DND-41 (cell line): ENCODE results near the gene OSBPL1A.

Source experiments
- ATAC-seq: fragments of 200-7000 bp; cut with Tn5 transposase; 3 replicates; pipeline ENCODE4 v1.9.1; 2021; ENCODE audit warnings: low read depth; ENCODE audit not compliant: insufficient read depth
- DNase-seq: peaks from one replicate; pipeline ENCODE4 v3.0.0-alpha.2; 2020
- H2AFZ ChIP-seq: 2 replicates; pipeline ENCODE4 v1.6.0; 2012; ENCODE audit warnings: low read depth, low read length
- H3K27ac ChIP-seq: 2 replicates; pipeline ENCODE4 v1.5.1; 2012; ENCODE audit warnings: low read length, inconsistent platforms
- H3K27me3 ChIP-seq: fragments of 200-600 bp; sonication (generic); 2 replicates; pipeline ENCODE4 v1.6.0; 2012; ENCODE audit warnings: low read length, mild to moderate bottlenecking, inconsistent platforms; ENCODE audit not compliant: insufficient read depth, poor library complexity
- H3K36me3 ChIP-seq: 2 replicates; pipeline ENCODE4 v1.5.1; 2012; ENCODE audit warnings: low read length, inconsistent platforms; ENCODE audit not compliant: insufficient read depth
- H3K4me1 ChIP-seq: 2 replicates; pipeline ENCODE4 v1.5.1; 2012; ENCODE audit warnings: mild to moderate bottlenecking, low read length; ENCODE audit not compliant: insufficient read depth
- H3K4me2 ChIP-seq: 2 replicates; pipeline ENCODE4 v1.6.0; 2012; ENCODE audit warnings: mild to moderate bottlenecking, moderate library complexity, low read length, inconsistent platforms; ENCODE audit not compliant: insufficient read depth
- H3K4me3 ChIP-seq, 2 experiments: fragments of 200-600 bp in 1 of 2; shearing (Covaris generic) in 1 of 2; 2 replicates each; pipeline ENCODE4 v1.5.1; 2012 to 2016; ENCODE audit warnings: inconsistent platforms in 2 of 2, low read length in 2 of 2, mild to moderate bottlenecking in 2 of 2, low read depth in 1 of 2, moderate library complexity in 1 of 2
- H3K79me2 ChIP-seq: 2 replicates; pipeline ENCODE4 v1.6.0; 2012; ENCODE audit warnings: low read length, inconsistent platforms; ENCODE audit not compliant: insufficient read depth
- H3K9ac ChIP-seq: 2 replicates; pipeline ENCODE4 v1.6.0; 2012; ENCODE audit warnings: low read depth, mild to moderate bottlenecking, inconsistent platforms, low read length, moderate library complexity
- H3K9me3 ChIP-seq: 2 replicates; pipeline ENCODE4 v1.5.1; 2012; ENCODE audit warnings: low read length, moderate library complexity, mild to moderate bottlenecking, inconsistent platforms; ENCODE audit not compliant: insufficient read depth, severe bottlenecking
- H4K20me1 ChIP-seq: 2 replicates; pipeline ENCODE4 v1.6.0; 2012; ENCODE audit warnings: low read length; ENCODE audit not compliant: insufficient read depth
- CTCF ChIP-seq: IDR thresholded peaks from 2 replicates; pipeline ENCODE4 v1.5.1; 2012; ENCODE audit warnings: borderline replicate concordance, low read length, moderate library complexity, mild to moderate bottlenecking; ENCODE audit not compliant: poor library complexity, severe bottlenecking; ENCODE audit errors: extremely low read depth
- EZH2 ChIP-seq: IDR thresholded peaks from 3 replicates; pipeline ENCODE4 v1.6.1; 2012; ENCODE audit warnings: borderline replicate concordance, low read depth, mild to moderate bottlenecking, moderate library complexity, low read length, inconsistent platforms; ENCODE audit not compliant: severe bottlenecking

OSBPL1A gene

DNA sequence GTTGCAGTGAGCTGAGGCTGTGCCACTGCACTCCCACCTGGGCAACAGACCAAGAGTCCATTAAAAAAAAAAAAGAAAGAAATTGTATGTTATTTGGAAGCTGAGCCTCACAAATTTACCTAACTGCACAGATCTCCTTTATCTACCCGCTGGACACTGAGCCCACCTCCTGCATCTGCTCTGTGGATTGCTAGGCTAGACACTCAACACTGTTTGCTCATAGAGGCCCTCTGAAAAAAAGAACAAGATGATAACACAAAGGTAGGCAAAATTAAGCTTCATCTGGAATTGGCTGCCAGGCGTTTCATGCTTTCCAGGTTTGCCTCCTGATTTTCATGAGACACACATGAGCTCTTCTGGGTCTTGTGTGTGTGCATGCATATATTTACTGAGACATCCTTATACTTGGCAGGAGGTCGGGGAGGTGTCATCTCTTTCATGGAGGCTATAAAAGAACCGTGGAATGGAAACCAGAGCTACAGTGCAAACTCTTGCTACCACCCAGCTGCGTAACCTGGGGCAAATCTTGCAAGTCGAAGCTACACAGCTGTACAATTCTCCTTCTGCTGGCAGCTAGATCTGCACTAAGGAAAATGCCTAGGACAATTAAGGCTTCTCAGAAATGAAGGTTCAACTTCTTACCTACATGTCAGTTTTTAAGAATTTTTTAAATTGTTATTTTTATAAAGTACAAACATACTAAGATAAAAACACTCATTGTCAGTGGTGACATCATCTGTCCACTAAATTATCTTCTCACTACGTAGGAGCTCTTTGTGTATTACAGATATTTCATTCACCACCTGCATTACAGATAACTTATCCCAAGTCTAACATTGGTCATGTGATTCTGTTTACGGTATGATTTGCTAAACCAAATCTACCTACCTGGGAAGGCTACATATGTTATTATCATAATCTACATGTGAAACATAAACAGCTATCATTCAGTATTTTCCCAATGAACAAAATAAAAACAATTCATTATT is 195.6 kb downstream of the OSBPL1A start:
- TF ChIP-seq EZH2 (no peak), CTCF (no peak)
- Histone ChIP-seq H4K20me1 (no peaks in the 10 kb centered on the region), H3K9me3 (no peaks in the 10 kb centered on the region), H3K27ac (no peak overlapping the region), H3K27me3 (peaks cover 21% of the 10 kb centered on the region), H3K4me2 (no peak overlapping the region), H3K4me3 (no peak overlapping the region), H3K79me2 (no peaks in the 10 kb centered on the region), H3K9ac (no peak overlapping the region), H3K4me1 (no peaks in the 10 kb centered on the region), H3K36me3 (no peaks in the 10 kb centered on the region), H2AFZ (no peak overlapping the region)
- no peak for ATAC-seq
- no peak for DNase-seq

GRCh38 chr18:24200494-24201290 is 196.9 kb downstream of the OSBPL1A start:
- H3K36me3 ChIP-seq: no peaks in the 10 kb centered on the region
- no peaks in the 10 kb centered on the region for H4K20me1 ChIP-seq
- no peak overlapping the region for H2AFZ ChIP-seq
- H3K79me2 ChIP-seq: no peaks in the 10 kb centered on the region
- H3K9ac ChIP-seq: no peak overlapping the region
- no peaks in the 10 kb centered on the region for H3K9me3 ChIP-seq
- no peak overlapping the region for H3K4me3 ChIP-seq
- ATAC-seq (no peak), DNase-seq (no peak)
- H3K4me2 ChIP-seq: no peak overlapping the region
- H3K27me3 ChIP-seq: peaks cover 26% of the 10 kb centered on the region
- no peak overlapping the region for H3K27ac ChIP-seq
- no peaks in the 10 kb centered on the region for H3K4me1 ChIP-seq
- TF ChIP-seq EZH2 (no peak), CTCF (no peak)

GRCh38 chr18:24199372-24199962 is 198.2 kb downstream of the OSBPL1A start:
- Histone ChIP-seq H3K27ac (no peak overlapping the region), H3K9me3 (no peaks in the 10 kb centered on the region), H4K20me1 (no peaks in the 10 kb centered on the region), H3K9ac (no peak overlapping the region), H3K27me3 (peaks cover 24% of the 10 kb centered on the region), H2AFZ (no peak overlapping the region), H3K4me1 (no peaks in the 10 kb centered on the region), H3K4me3 (no peak overlapping the region), H3K36me3 (no peaks in the 10 kb centered on the region), H3K4me2 (no peak overlapping the region), H3K79me2 (no peaks in the 10 kb centered on the region)
- DNase-seq: no peak
- ATAC-seq: no peak
- TF ChIP-seq EZH2: no peak
- TF ChIP-seq CTCF: no peak
